G401 (cell line): Measurements from ENCODE around the gene TMEM45A. TPM values are rescaled to one million over a fixed set of nuclear protein-coding genes. Genes with fewer than 3 reads are reported as not detected.
"Not testable (repeated sequence)": the region's sequence is repeated elsewhere in the genome, so short reads cannot be mapped to it uniquely, and the experiment has no call there.

Source experiments
- DNase-seq: peaks from one replicate; pipeline ENCODE4 v3.0.0-alpha.2; 2015; ENCODE audit warnings: low spot score
- in situ Hi-C: cut with HindIII; loops from 2 replicates; pipeline ENCODE4 v1.10.0; 2016; ENCODE audit warnings: low sequenced_read_pairs, mixed read lengths
- total RNA-seq: library from RNA; depleted of rRNA; stranded (reverse); fragments of >200 nt; shearing (Covaris generic); gene quantifications from 2 replicates; pipeline ENCODE4 v1.2.3, GENCODE V29; 2014; rRNA removed

The TMEM45A gene, protein sequence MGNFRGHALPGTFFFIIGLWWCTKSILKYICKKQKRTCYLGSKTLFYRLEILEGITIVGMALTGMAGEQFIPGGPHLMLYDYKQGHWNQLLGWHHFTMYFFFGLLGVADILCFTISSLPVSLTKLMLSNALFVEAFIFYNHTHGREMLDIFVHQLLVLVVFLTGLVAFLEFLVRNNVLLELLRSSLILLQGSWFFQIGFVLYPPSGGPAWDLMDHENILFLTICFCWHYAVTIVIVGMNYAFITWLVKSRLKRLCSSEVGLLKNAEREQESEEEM
- total RNA-seq = 2.2 and 4.7 TPM in 2 replicates

DNA sequence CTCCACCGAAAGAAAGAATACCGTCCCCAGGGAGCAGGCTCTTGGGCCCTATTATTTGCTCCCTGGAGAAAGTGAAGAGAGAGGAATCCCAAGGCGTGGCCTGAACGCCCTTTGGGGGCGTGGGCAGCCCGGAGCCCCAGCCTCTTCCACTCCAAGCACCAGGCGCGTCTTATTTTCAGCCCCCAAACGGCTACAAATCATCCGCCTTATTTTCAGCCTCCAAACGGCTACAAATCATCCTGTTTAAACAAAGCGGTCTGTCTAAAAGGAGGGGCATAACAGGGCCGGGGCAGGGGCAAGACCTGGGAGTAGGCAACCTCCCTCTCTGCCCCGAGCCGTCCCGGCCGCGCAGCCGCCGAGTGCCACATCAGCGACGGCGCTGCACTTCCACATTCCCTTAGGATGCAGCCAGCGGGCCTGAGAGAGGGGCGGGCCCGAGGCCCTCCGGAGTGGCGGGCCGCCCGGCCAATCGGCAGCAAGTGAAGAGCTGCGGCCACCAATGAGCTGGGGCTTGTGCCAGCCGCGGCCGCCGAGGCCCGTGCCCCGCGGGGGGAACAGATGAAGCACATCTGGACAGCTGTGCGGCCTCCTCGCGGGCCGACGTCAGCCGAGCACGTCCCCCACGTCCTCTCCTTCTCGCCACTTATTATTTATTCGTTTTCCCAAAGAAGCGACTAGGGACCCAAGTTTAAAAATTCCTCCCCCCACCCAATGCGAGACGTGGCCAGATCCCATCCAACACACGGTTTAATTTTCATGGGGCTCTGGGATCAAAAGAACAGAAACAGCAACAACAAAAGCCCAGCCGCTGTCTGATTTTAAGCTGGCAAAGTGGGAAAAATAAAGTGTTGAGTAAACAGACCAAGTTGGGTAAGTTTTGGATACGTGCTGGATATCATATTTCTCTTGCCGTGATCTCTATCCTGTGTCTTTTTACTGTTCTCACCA is at the start of gene TMEM45A:
TMEM45A (plus strand) TSS at position 561 of the 948 bp plus-strand sequence. CDS start 62,593 bp downstream, outside the sequence.
- in situ Hi-C loops = no loop called here
- DNase-seq = peak; percentile 80

DNA sequence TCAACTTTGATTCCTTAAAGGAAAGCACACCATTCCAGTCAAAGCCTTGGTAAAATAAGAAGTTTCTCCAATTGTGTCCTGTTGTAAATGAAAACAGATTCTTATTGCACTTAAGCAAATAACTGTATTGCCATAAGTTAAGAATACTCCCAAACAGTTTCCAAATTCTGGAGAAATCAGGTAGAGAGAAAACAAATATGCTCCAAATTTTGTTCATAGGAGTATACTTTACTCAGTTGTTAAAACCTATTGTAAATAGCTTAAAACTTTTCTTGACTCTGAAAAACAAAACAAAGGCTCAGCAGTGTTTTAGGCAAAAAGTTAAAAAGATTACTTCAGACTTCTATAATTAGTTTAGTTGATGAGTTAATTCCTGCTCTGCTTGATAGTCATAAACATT is 48.7 kb upstream of the TMEM45A start:
- in situ Hi-C loops = no loop called here
- no peak for DNase-seq

DNA sequence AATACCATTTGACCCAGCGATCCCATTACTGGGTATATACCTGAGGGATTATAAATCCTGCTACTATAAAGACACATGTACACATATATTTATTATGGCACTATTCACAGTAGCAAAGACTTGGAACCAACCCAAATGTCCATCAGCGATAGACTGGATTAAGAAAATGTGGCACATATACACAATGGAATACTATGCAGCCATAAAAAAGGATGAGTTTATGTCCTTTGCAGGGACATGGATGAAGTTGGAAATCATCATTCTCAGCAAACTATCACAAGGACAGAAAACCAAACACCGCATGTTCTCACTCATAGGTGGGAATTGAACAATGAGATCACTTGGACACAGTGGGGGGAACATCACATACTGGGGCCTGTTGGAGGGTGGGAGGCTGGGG is 45.4 kb upstream of the TMEM45A start:
- in situ Hi-C loops = not testable (repeated sequence)

DNA sequence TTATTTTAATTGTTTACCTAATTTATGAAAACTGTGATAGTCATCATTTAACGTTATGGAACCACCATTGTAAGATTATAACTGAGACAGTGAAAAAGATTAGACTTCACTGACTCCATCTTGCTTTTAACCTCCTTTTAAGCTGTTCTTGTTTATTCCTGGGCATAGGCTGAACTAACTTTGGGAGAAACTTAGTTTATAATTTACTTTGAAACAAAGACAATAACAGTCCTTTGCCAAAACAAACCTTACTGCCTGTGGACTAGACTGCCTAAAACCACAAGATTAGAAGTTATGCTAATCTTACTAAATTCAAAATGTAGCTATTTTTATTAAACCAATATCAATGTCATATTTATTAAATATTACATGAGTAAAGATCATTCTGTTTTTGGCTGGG is 44.3 kb upstream of the TMEM45A start:
- in situ Hi-C loops = no loop called here
- no peak for DNase-seq

More for the DNA sequence above, 45.4 kb upstream of the TMEM45A start:
- DNase-seq = not testable (repeated sequence)

DNA sequence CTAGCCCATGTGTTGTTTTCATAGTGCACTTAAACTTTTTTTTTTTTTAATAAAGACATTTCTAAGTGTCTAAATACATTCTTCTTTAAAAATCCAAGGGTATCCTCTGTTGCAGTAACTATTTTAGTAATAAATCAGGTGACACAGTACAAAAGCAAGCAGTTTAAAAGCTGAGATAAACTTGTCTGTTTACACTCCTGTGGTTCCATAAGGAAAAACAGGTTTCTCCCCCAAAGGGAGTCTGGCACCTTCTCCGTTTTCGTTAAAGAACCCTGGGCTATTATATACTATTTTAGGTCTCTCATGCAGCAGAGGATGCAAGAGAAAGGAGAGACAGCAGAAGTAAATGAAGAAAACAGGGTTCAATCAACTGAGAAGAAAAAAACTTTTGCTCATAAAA is 43.2 kb upstream of the TMEM45A start:
- in situ Hi-C loops = no loop called here
- DNase-seq = no peak

DNA sequence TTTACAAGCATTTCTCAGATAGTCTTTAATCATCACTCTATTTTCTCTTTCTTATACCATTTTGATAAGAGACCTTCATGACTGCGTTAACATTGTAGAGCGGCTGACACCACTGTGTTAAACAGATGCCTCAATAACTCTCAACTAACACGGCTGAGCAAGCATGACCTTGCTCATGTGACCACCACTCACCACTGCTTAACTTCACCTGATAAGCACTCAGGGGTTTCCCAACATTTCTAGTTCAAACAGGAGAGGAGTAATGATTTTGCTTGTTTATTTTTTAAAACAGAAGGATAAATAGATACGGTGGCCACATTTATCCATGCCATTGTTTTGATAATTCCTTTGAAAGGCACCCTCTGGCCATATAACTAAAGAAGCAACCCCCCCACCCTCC is 37.7 kb upstream of the TMEM45A start:
- in situ Hi-C loops = loop anchor here (25.0 kb wide), 1 partner anchor 133 kb away; no protein-coding TSS in a partner anchor

DNA sequence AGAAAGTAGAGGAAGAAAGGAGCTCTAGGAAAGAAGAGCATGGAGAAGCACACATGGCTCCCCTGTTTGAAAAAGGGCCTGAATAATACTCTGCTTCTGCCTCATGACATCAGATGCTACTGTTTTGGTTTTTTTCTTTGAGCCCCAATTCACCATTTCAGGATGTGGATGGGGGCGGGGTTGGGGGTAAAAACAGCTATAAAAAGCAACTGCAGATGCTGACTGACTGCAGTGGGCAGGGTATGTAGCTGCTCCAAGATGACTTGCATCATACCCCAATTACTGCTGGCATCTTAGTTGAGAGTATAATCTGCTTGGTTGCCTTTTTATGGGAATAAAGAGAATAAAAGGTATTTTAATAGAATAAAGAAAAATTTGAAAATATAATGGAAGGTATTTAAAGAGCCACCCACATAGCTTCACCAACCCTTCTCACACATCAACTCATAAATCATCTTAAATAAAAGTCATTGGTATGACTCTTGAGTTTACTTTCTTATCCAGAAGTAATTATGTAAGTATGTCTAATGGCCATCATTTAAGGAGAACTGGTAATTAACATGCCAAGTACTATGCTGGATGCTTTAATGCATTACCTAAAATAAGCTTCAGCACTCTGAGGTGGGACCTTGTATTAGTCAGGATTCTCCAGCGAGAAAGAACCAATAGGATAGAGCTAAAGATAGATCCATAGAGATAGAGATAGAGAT is 36.4 kb upstream of the TMEM45A start:
- DNase-seq = no peak
- in situ Hi-C loops = loop anchor here (25.0 kb wide), 1 partner anchor 131 kb away; no protein-coding TSS in a partner anchor

More for the DNA sequence above, 37.7 kb upstream of the TMEM45A start:
- DNase-seq = no peak

DNA sequence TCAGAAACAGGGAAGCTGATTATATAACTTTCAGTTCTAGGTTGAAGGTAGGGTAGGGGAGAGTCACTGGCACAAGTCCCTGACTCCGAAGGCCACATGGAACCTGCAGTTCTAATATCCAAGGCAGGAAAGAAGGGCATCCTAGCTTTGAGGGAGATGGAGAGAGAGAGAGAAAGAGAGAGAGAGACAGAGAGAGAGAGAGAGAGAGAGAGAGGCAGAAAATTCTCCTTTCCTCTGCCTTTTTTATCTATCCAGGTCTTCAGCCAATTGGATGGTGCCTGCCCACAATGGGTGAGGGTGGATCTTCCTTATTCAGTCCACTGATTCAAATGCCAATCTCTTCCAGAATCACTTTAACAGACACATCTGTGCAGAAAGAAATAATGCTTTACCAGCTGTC is 35.7 kb upstream of the TMEM45A start:
- in situ Hi-C loops = loop anchor here (25.0 kb wide), 1 partner anchor 131 kb away; no protein-coding TSS in a partner anchor
- no peak for DNase-seq

DNA sequence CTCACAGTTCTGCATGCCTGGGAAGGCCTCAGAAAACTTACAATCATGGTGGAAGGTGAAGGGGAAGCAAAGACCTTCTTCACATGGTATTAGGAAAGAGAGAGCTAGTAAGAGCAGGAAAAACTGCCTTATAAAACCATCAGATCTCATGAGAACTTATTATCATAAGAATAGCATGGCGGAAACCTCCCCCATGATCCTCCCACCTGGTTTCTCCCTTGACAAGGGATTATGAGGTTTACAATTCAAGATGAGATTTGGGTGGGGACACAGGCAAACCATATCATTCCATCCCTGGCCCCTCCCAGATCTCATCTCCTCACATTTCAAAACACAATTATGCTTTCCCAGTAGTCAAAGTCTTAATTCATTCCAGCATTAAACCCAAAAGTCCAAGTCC is 34.6 kb upstream of the TMEM45A start:
- DNase-seq = no peak
- in situ Hi-C loops = loop anchor here (25.0 kb wide), 1 partner anchor 129 kb away; no protein-coding TSS in a partner anchor

DNA sequence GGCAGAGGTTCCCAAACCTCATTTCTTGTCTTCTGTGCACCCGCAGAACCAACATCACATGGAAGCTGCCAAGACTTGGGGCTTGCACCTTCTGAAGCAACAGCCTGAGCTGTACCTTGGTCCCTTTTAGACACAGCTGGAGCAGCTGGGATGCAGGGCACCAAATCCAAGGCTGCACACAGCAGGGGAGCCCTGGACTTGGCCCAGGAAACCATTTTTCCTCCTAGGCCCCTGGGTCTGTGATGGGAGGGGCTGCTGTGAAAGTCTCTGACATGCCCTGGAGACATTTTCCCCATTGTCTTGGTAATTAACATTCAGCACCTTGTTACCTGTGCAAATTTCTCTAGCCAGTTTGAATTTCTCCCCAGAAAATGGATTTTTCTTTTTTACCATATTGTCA is 33.6 kb upstream of the TMEM45A start:
- no peak for DNase-seq
- in situ Hi-C loops = loop anchor here (25.0 kb wide), 1 partner anchor 128 kb away; no protein-coding TSS in a partner anchor

DNA sequence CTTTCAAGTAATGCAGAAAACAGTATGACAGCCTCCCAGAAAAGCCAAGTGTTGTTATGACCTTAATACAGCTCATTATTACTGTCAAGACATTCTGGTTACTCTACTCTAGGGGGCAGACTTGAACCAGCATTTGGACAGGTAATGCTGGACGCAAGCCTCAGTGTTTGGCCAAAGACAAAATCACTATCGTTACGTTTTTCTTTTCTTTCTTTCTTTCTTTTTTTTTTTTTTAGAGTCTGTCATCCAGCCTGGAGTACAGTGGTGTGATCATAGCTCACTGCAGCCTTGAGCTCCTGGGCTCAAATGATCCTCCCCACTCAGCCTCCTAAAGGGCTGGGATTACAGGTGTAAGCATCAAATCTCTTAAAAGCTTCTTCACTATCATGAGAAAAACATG is 29.4 kb upstream of the TMEM45A start:
- in situ Hi-C loops = loop anchor here (25.0 kb wide), 1 partner anchor 124 kb away; no protein-coding TSS in a partner anchor
- peak; percentile 35 for DNase-seq

DNA sequence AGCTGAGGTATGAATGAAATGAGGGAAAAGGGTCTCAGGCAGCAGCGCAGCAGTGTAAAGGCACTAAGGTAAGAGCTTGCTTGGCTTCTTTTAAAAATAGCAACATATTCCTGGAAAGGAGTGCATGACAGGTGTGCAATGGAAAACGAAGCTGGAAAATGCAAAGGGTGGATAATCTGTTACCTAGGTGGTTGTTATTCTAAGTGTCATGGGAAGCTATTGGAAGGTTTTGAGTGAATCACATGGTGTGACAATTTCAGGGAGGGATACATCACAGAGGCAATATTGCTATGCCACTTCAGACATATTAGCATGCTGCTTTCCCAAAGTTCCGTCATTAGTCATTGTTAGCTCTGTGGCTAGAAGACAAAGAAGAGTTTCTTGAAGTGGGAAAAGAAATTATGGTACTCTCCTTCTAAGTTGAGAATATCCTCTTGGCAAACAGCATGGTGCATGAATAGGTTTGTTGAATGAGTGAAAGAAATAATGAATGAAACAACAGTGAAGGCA is 28.7 kb upstream of the TMEM45A start:
- in situ Hi-C loops = loop anchor here (25.0 kb wide), 1 partner anchor 124 kb away; no protein-coding TSS in a partner anchor
- DNase-seq = no peak

DNA sequence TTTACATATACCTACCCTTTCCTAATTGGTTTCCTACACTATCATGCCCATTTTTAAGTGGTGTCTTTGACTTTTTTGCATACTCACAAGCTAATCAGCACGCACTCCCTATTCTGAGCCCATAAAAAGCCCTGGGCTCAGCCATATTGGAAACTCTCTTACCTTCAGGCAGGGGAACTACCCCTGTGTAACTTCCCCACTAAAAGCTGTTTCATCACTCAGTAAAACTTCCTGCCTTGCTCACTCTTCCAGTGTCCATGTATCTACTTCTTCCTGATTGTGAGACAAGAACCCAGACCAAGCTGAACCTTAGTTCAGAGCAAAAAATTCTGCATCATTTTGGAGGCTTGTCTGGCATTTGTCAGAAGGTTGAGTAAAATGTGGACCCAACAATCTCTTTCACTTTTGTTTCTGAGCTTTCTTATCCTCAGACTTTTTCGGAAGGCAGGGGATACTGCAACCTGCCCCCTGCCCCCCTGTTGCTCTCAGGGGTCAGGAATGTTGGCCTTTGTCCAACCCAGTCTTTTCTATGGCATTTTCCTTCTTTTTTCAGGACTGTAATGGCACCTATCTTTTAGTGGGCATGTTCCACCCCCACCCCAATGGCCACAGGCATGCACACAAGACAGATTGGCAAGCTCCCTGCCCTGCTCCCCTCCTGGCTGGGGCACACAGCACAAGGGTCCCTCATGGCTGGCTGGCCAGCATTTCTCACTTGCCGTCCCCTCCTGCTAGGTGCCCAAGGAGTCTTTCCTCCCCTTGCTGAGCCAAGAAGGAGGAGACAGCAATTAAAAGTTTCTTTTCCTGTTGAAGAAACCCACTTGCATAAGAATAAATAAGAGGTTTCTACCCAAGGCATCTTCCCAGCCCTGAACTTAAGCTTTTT is 26.3 kb upstream of the TMEM45A start:
- no peak for DNase-seq
- in situ Hi-C loops = loop anchor here (25.0 kb wide), 1 partner anchor 121 kb away; no protein-coding TSS in a partner anchor

DNA sequence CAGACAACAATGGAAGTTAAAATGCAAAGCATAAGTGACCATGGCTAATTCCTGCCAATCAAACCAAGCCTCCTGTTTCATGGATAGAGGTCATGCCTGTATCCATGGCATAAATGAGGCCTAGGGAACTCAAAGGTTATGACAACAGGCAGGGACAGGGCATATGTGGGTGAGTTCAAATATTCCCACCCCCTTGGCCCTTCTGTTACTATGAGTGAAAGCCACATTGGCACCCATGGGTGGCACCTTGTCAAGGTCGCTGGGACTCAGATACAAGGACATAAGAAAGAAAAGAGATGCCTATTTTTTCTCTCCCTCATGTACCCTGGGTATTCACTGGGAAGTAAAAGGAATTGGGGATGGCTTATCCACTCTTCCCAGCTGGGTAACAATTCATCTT is 25.3 kb upstream of the TMEM45A start:
- in situ Hi-C loops = loop anchor here (25.0 kb wide), 1 partner anchor 120 kb away; no protein-coding TSS in a partner anchor
- no peak for DNase-seq

DNA sequence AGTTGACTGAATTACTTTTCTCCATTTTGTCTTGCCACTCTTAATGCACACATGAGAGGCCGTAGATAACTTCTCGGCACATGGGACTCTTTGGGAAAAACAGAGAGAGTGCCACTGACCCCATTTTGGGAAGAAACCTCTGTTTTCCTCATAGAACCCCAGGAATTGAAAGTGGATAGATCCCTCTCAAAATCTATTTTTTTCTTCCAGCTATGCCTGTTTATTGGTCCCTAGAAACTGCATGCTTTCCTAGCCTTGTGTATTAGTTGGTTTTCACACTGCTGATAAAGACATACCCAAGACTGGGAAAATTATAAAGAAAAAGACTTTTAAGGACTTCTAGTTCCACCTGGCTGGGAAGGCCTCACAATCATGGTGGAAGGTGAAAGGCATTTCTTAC is 23.7 kb upstream of the TMEM45A start:
- in situ Hi-C loops = loop anchor here (25.0 kb wide), 1 partner anchor 119 kb away; no protein-coding TSS in a partner anchor
- DNase-seq = no peak

DNA sequence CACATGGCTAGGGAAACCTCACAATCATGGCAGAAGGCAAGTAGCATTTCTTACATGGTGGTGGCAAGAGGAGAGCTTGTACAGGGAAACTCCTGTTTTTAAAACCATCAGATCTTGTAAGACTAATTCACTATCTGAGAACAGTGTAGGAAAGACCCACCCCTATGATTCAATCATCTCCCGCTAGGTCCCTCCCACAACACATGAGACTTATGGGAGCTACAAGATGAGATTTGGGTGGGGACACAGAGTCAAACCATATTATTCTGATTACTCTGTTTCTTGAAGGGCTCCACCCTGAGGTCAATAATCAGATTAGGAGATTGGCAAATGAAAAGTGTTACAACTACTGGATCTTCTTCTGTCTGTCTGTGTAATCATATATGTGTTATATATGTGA is 21.5 kb upstream of the TMEM45A start:
- DNase-seq = no peak
- in situ Hi-C loops = loop anchor here (25.0 kb wide), 1 partner anchor 116 kb away; no protein-coding TSS in a partner anchor

DNA sequence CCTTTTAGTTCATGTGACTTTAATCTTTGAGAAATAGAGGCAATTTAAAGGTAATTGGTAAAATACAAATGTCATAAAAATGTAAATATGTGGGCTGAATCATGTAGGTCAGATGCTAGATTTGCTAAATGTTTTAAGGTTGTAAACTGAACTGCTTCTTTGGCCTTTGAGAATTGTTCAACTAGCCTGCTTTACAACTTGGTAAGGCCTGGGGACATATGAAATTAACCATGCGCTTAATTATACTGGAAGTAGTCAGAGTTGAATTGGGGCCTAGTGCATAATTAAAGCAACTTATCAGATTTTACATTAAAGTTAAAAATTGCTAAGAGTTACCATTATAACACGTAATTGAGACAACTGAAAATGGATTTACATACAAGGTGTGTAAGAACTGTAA is 21.0 kb upstream of the TMEM45A start:
- no peak for DNase-seq
- in situ Hi-C loops = loop anchor here (25.0 kb wide), 1 partner anchor 116 kb away; no protein-coding TSS in a partner anchor
